GM19397 (cell line): ENCODE results near the gene IFNE.
A peak's percentile ranks its signal among the peaks of the same experiment; 100 is the strongest.
"Not testable (repeated sequence)": the region's sequence is repeated elsewhere in the genome, so short reads cannot be mapped to it uniquely, and the experiment has no call there.

Source experiments
- ATAC-seq: cut with Tn5 transposase; IDR thresholded peaks from one replicate; pipeline ENCODE4 v1.9.1; 2021; ENCODE audit warnings: mild to moderate bottlenecking, moderate library complexity; ENCODE audit not compliant: unreplicated experiment

IFNE gene

GRCh38 chr9:21499912-21500311, 17.8 kb upstream of the IFNE start:
- ATAC-seq, result no peak

- ATAC-seq, result no peak
These were observed 9.6 kb upstream of the IFNE start for GRCh38 chr9:21491756-21492155.

- ATAC-seq, result no peak
These were observed 550 bp downstream of the IFNE start for GRCh38 chr9:21481470-21482056.

GRCh38 chr9:21479152-21479702, 2.9 kb downstream of the IFNE start:
- ATAC-seq, result no peak

GRCh38 chr9:21477466-21477865, 4.6 kb downstream of the IFNE start:
- no peak for ATAC-seq

GRCh38 chr9:21473236-21473635, 8.9 kb downstream of the IFNE start:
- no peak for ATAC-seq

- no peak for ATAC-seq
These were observed 12.0 kb downstream of the IFNE start for GRCh38 chr9:21470126-21470525.

GRCh38 chr9:21465859-21466518, 16.1 kb downstream of the IFNE start:
- ATAC-seq, result no peak

GRCh38 chr9:21465138-21465537, 17.0 kb downstream of the IFNE start:
- no peak for ATAC-seq

- ATAC-seq, result no peak
These were observed 20.7 kb downstream of the IFNE start for GRCh38 chr9:21461377-21461776.

- peak; percentile 93 for ATAC-seq
These were observed 26.8 kb downstream of the IFNE start for GRCh38 chr9:21455320-21455719.

GRCh38 chr9:21454149-21454548, 28.0 kb downstream of the IFNE start:
- no peak for ATAC-seq

GRCh38 chr9:21452681-21453080, 29.4 kb downstream of the IFNE start:
- no peak for ATAC-seq

GRCh38 chr9:21450733-21451394, 31.2 kb downstream of the IFNE start:
- no peak for ATAC-seq

GRCh38 chr9:21449312-21449711, 32.8 kb downstream of the IFNE start:
- ATAC-seq, result not testable (repeated sequence)

- peak; percentile 91 for ATAC-seq
These were observed 38.1 kb downstream of the IFNE start for GRCh38 chr9:21443849-21444625.

GRCh38 chr9:21440139-21440538, 42.0 kb downstream of the IFNE start, which contains the start of gene IFNA1:
Gene IFNA1 (plus strand): TSS chr9:21440439. CDS start chr9:21440508, 69 bp downstream.
- ATAC-seq, result no peak

- ATAC-seq, result not testable (repeated sequence)
These were observed 47.1 kb downstream of the IFNE start for GRCh38 chr9:21435015-21435383.

GRCh38 chr9:21434202-21435014, 47.7 kb downstream of the IFNE start:
- no peak for ATAC-seq

- peak; percentile 62 for ATAC-seq
These were observed 49.3 kb downstream of the IFNE start for GRCh38 chr9:21432672-21433425.
